ENCODE results near the gene ADAMTSL5.

Gene ADAMTSL5

DNA sequence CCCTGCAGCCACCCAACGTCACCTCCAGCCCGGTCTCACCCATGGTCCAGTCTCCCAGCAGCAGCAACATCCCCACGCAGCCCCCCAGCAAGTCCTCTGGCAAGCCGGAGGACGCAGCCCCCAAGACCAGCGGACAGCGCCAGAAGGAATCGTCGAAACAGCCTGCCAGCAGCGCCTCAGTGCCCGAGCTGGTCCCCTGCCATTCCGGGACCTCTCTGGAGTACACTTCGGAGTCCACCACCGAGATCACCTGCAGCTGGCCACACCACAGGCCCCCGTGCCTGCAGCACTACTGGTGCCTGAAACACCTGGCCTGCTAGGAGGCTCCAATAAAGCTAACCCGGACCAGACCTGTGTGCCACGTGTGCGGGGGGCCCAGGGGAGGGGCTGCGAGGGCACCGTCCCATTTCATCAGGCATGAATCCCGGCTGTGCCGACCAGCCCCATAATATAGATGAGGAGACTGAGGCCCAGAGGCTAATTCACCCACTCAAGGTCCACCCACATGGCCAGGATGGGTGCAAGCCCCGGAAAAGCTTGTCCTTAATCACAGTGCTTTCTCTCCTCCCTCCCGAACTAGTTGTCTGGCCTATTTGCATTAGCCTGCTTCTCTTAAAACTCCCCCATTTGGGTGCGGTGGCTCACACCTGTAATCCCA is 15.1 kb downstream of the ADAMTSL5 start:
- Mint-ChIP-seq H3K36me3 (no peaks in the 10 kb centered on the region), H3K27me3 (peaks cover 2% of the 10 kb centered on the region), H3K4me1 (ENCODE audit: low read depth) (peaks cover 2% of the 10 kb centered on the region), H3K9me3 (ENCODE audit: low read depth) (no peaks in the 10 kb centered on the region), H3K27ac (no peak overlapping the region), H3K4me3 (no peak overlapping the region)

DNA sequence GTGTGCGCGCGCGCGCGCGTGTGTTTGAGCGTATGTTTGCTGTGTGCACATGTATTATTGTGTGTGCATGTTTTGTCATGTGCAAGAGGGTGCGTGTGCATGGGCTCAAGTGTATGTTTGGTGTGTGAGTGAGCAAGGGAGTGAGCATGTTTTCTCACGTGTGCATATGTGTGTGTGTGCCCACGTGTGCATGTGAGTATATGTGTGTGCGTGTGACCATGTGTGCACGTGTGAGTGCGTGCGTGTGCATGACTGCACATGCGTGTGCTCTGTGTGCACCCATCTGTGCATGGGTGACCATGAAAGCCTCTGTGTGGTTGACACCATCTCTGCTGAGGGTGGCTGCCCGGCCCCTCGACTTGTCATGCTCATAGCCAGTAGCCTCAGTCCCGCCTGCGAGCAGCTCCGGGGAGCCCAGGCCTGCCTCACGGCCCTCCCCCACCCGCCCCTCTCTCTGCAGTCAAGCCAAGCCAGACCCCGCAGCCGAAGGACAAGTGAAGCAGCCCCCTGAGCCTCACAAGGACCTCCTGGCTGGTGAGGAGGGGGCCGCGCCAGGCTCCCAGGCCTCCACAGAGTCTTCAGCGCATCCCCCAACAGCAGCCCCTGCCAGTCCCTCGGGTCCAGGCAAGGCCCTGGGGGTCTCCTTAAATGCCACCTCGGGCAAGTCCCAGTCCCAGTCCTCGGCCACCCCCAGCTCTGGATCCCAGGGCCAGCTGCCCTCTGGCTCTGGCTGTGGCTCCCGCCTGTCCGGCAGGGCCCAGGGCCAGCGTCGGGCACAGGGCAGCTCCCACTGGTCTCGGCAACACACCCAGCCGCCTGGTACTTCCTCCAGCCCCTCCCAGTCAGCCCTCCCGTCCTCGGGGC is 15.9 kb downstream of the ADAMTSL5 start:
- Mint-ChIP-seq H3K9me3 (ENCODE audit: low read depth) (no peaks in the 10 kb centered on the region), H3K4me3 (no peak overlapping the region), H3K36me3 (no peaks in the 10 kb centered on the region), H3K4me1 (ENCODE audit: low read depth) (peaks cover under 1% of the 10 kb centered on the region), H3K27ac (no peak overlapping the region), H3K27me3 (no peaks in the 10 kb centered on the region)

DNA sequence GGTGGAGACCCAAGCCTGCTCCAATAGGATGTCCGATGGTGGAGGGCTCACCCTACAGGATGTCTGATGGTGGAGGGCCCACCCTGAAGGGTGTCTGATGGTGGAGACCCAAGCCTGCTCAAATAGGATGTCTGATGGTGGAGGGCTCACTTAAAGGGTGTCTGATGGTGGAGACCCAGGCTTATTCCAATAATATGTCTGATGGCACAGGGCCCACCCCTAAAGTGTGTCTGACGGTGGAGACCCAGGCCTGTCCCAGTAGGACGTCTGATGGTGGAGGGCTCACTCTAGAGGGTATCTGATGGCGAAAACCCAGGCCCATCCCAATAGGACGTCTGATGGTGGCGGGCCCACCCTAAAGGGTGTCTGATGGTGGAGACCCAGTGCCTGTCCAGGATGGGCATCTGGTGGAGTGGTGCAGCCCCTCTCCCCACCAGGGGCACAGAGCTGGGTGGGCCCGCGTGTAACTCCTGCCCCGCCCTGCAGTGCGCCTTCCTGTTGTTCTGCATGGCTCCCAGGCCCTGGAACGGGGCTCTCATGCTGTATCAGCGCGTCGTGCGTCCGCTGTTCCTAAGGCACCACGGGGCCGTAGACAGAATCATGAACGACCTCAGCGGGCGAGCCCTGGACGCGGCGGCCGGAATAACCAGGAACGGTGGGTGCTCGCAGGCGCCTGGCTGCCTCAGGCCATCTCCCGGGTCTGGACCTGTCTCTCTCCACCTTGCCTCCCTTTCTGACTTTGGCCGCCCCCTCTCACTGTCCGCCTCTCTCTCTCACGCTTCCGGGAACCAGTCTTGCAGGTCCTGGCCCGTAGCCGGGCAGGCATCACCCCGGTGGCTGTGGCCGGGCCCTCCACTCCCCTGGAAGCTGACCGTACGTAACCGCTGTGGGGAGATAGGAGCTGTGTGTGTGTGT is 16.8 kb downstream of the ADAMTSL5 start:
- Mint-ChIP-seq H3K27ac (no peak overlapping the region), H3K36me3 (no peaks in the 10 kb centered on the region), H3K27me3 (no peaks in the 10 kb centered on the region), H3K4me1 (ENCODE audit: low read depth) (peaks cover 5% of the 10 kb centered on the region), H3K4me3 (no peak overlapping the region), H3K9me3 (ENCODE audit: low read depth) (no peaks in the 10 kb centered on the region)

DNA sequence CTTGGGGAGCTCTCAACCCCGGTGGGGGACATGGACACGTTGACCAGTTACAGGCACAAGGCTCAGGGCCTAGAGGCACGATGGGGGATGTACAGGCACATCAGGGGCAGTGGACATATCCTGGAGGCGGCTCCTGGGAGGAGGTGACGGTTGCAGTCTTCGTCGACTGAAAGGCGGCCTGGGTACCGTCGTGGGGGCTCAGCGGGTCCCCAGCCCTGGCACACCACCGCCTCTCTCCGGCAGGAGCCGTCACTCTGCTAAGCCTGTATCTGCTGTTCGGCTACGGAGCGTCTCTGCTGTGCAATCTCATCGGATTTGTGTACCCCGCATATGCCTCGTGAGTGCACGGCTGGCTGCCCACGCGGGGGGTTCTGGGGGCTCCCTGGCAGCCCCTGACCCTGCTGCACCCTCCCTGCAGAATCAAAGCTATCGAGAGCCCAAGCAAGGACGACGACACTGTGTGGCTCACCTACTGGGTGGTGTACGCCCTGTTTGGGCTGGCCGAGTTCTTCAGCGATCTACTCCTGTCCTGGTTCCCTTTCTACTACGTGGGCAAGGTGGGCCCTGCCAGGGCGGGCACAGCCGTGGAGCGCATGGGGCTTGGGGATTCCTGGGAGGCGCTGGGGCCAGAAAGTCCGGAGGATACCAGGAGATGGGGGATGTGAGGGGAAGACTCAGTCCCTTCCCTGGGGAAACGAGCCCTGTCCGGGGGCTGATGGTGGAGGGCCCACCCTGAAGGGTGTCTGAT is 17.6 kb downstream of the ADAMTSL5 start:
- Mint-ChIP-seq H3K27ac (no peak overlapping the region), H3K4me3 (no peak overlapping the region), H3K9me3 (ENCODE audit: low read depth) (no peaks in the 10 kb centered on the region), H3K4me1 (ENCODE audit: low read depth) (peaks cover 8% of the 10 kb centered on the region), H3K36me3 (no peaks in the 10 kb centered on the region), H3K27me3 (no peaks in the 10 kb centered on the region)

DNA sequence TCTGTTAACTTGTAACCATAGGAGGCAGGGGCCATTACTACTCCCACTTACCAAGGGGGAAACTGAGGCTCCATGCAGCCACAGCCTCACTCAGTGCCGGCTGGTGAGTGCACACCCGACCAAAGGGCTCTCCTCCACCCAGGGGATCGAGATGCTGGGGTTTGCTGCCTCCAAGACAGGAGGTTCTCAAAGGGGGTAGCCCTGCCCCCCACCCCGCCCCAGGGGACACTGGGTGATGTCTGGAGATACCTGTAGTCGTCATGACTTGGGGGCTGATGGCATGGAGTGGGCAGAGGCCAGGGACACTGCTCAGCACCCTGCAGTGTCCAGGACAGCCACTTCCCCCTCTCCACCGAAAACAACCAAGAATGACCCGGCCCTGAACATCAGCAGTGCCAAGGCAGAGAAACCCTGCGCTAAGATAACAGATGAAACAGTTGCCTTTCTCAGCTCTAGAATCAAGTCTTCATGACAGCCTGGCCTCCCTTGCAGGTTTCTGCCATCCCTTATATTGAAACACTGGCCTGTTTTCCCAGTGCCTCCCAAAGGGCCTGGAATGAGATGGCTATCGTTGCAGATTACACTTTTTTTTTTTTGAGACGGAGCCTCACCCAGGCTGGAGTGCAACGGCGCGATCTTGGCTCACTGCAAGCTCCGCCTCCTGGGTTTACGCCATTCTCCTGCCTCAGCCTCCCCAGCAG is 18.6 kb downstream of the ADAMTSL5 start:
- Mint-ChIP-seq H3K27ac (no peak overlapping the region), H3K4me1 (ENCODE audit: low read depth) (peaks cover 11% of the 10 kb centered on the region), H3K27me3 (no peaks in the 10 kb centered on the region), H3K4me3 (no peak overlapping the region), H3K36me3 (no peaks in the 10 kb centered on the region), H3K9me3 (ENCODE audit: low read depth) (no peaks in the 10 kb centered on the region)

DNA sequence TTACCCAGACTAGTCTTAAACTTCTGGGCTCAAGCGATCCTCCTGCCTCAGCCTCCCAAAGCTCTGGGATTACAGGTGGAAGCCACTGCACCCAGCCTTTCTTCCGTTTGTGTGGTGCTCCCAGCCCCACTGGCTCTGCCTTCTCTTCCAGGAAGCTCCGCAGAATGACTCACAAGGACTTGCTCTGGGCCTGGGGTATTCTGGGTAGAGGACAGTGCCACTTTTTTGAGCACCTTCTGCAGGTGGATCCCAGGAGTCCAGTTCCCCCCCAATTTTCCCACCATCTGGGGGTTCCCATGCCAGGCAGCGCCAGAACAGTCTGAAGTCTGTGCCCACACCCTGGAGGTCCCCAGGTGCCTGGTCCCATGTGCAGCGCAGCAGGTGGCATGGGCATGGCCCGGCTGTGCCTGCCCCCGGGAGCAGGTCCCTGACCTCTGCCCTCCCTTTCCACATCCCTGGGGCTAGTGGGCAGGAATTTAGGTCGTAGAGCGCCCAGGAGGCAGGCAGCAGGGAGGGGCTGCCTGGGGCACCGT is 20.3 kb downstream of the ADAMTSL5 start:
- Mint-ChIP-seq H3K36me3 (no peaks in the 10 kb centered on the region), H3K27me3 (no peaks in the 10 kb centered on the region), H3K4me1 (ENCODE audit: low read depth) (peaks cover 12% of the 10 kb centered on the region), H3K9me3 (ENCODE audit: low read depth) (no peaks in the 10 kb centered on the region), H3K27ac (no peak overlapping the region), H3K4me3 (no peak overlapping the region)

DNA sequence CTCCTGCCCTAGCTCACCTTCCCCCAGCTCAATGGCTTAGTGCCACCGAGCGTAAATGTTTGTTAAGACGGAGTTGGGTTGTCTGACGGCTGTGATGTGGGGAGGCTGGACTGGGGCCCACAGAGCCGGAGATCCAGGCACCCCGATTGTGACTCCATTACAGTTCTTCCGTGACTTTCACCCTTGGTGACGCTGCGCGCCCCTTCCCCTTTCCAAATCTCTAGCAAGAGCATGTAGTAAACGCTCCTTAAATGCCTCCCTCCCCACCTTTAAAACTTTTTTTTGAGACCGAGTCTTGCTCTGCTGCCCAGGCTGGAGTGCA is 21.0 kb downstream of the ADAMTSL5 start:
- Mint-ChIP-seq H3K4me1 (ENCODE audit: low read depth) (peaks cover 12% of the 10 kb centered on the region), H3K27ac (no peak overlapping the region), H3K27me3 (no peaks in the 10 kb centered on the region), H3K4me3 (peak overlapping the region; percentile 82), H3K9me3 (ENCODE audit: low read depth) (no peaks in the 10 kb centered on the region), H3K36me3 (no peaks in the 10 kb centered on the region)

DNA sequence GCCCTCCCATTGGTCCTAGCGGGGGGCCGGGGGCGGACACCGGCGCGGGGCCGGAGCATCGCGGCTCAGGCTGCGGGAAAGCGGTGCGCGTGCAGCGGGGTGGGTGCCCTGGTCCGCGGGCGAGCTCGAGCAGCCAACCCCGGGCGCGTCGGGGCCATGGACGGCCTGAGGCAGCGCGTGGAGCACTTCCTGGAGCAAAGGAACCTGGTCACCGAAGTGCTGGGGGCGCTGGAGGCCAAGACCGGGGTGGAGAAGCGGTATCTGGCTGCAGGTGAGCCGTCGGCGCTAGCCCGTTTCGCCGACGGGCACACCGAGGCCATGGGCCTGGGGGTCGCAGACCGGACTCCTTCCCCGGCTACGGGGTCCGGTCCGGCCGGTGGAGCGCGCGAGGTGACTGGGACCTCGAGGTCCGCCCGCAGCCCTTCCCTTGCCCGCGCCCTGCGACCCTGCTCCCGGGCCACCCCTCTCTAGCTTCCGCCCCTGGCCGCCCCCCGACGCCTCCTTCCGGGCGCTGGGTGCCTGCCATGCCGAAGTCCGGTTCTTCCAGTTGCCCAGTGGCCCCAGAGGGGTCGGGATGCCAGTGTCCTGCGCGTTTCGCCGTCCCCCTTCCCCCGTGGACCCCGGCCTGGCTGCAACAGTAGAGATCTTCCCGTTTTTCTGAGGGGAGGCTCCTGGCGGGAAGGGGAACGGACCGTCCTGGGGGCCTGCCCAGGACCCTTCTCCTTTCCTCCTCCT is 21.5 kb downstream of the ADAMTSL5 start, which contains the start of gene REEP6:
TSS of gene REEP6 (plus strand) at position 68 of the 735 bp plus-strand sequence. CDS start at position 157, 89 bp downstream.
- Mint-ChIP-seq H3K4me3 (peak within 1 kb of the TSS; percentile 91), H3K27ac (peak within 1 kb of the TSS; percentile 91), H3K27me3 (no peaks in the 10 kb centered on the region), H3K4me1 (ENCODE audit: low read depth) (peaks cover 12% of the 10 kb centered on the region), H3K36me3 (no peaks in the 10 kb centered on the region), H3K9me3 (ENCODE audit: low read depth) (no peaks in the 10 kb centered on the region)

DNA sequence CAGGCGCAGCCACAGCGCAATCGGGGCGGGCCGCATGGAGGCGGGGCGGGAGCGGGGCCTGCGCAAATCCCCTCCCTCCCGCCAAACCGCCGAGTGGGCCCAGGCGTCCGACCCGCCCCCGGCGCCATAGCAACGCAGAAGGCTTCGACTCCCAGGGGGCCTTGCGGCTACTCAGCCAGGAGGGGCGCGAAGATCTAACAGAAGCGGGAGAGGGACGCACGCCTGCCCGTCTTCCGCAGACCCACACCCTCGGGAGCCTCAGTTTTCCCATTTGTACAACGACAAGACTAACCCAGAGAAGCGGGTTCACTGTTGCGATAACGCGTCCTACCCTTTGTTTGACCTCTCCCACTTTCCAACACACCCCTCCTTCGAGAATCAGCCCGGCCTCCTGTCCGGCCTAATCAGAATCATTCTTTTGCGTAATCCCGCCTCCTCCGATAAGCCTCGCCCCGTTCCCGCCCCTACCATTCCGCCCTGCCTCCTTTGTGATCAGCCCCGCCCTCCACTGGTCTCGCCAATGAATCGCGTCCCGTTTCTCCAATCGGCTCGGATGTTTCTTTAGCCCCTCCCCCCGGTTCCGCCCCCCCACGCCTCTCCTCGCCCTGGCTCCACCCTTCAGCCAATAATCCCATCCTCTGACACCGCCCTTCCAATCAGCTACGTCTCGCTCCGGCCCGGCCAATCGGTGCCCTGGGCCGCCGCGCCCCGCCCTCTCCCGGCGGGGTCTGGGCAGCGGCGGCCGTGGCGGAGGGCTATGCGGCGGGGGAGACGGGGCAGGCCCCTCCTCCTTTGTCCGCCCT is 22.3 kb downstream of the ADAMTSL5 start, which contains the start of gene PCSK4:
TSS of gene PCSK4 (minus strand) at position 40 of the 803 bp plus-strand sequence. CDS start at position 36, 4 bp downstream.
- no peaks in the 10 kb centered on the region for H3K27me3 Mint-ChIP-seq
- peak within 1 kb of the TSS; percentile 91 for H3K27ac Mint-ChIP-seq
- no peaks in the 10 kb centered on the region for H3K9me3 Mint-ChIP-seq (ENCODE audit: low read depth)
- H3K4me1 Mint-ChIP-seq (ENCODE audit: low read depth): peaks cover 12% of the 10 kb centered on the region
- no peaks in the 10 kb centered on the region for H3K36me3 Mint-ChIP-seq
- H3K4me3 Mint-ChIP-seq: peak within 1 kb of the TSS; percentile 91

DNA sequence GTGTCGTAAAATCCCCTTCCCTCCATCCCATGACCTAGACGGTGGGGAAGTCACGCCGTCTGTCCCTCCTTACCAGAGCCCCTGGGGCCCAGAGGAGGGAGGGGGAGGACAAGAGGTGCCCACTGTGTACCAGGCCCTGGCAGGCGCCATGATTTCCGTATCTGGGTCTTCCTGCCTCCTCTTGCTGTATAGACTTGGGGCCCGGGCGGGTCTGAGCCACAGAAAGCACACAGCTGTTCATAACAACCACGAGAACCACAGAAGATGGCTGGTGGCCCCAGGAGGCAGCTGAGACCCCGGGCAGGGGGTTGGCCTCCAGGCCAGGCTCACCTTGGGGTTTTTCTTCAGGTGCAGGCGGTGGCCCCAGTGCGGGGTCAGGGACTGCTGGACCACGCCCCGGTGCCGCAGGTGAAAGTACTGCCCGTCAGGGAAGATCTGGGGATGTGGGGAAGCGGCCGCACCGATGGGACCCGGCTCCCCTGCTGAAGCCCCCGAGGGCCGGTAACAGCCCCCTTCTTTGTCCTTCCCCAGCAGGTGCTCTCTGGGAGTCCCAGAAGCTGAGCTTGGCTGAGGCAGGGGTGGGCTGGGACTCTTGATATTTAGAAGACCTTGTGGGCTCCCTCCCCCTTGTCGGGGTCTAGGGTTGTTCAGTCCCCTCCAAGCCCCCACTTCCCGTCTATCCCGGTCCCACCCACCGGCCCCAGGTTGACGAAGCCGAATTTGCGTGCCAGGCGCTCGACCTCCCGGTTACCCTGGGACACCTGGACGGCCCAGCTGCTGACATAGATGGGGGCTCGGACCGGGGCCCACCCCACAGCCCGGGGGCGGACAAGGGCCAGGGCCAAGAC is 23.1 kb downstream of the ADAMTSL5 start:
- H3K27ac Mint-ChIP-seq: no peak overlapping the region
- no peaks in the 10 kb centered on the region for H3K9me3 Mint-ChIP-seq (ENCODE audit: low read depth)
- H3K4me1 Mint-ChIP-seq (ENCODE audit: low read depth): peaks cover 12% of the 10 kb centered on the region

DNA sequence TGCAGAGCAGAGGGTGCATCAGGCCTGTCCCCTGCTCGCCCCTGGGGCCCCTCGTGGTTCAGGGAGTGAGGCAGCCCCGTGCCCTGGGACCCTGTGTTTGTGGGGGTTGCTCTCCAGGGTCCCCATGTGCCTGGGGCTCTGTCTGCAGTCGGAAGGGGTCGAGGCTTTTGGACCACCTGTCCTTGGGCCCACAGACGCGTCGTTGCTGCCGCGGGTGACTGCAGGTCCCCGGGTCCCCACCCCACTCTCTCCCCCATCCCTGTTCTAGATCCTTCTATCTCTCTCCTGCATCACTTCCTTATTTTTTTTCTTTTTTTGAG is 24.6 kb downstream of the ADAMTSL5 start:
- Mint-ChIP-seq H3K4me3 (no peak overlapping the region), H3K9me3 (ENCODE audit: low read depth) (no peaks in the 10 kb centered on the region), H3K4me1 (ENCODE audit: low read depth) (peaks cover 12% of the 10 kb centered on the region), H3K36me3 (no peaks in the 10 kb centered on the region), H3K27me3 (no peaks in the 10 kb centered on the region), H3K27ac (no peak overlapping the region)

More for the DNA sequence above, 23.1 kb downstream of the ADAMTSL5 start:
- Mint-ChIP-seq H3K36me3 (no peaks in the 10 kb centered on the region), H3K27me3 (no peaks in the 10 kb centered on the region), H3K4me3 (peak overlapping the region; percentile 42)
